Fibroblast of pulmonary artery (primary cell): ENCODE measurements around the gene WDR59.

Experiments
- DNase-seq: peaks from one replicate; pipeline ENCODE4 v3.0.0-alpha.2; 2010; ENCODE audit warnings: low read depth
- H3K4me3 ChIP-seq: replicated peaks from 2 replicates; pipeline ENCODE4 v1.5.1; 2011; ENCODE audit warnings: low read depth, mild to moderate bottlenecking, control low read depth, low read length, moderate library complexity
- TF ChIP-seq, protein P1 (sequence below): IDR thresholded peaks from 2 replicates; pipeline ENCODE4 v1.5.1; 2011; ENCODE audit warnings: mild to moderate bottlenecking, control low read depth, low read length, inconsistent platforms; ENCODE audit errors: missing control alignments

Gene WDR59

DNA sequence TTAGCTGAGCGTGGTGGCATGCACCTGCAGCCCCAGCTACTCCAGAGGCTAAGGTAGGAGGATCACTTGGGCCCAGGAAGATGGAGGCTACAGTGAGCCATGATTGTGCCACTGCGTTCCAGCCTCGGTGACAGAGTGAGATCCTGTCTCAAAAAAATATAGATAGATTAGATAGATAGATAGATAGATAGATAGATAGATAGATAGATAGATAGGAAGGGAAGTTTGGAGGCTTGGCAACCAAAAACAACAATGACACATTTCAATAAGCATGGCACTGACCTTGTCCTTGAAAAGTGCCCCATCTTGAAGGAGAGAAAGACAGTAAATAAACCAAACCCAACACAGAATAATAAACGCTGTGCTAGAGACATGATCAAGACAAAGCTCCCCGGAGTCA lies 152.7 kb downstream of the WDR59 start:
- no peak for DNase-seq
- no peak overlapping the region for H3K4me3 ChIP-seq
- TF ChIP-seq, protein P1, sequence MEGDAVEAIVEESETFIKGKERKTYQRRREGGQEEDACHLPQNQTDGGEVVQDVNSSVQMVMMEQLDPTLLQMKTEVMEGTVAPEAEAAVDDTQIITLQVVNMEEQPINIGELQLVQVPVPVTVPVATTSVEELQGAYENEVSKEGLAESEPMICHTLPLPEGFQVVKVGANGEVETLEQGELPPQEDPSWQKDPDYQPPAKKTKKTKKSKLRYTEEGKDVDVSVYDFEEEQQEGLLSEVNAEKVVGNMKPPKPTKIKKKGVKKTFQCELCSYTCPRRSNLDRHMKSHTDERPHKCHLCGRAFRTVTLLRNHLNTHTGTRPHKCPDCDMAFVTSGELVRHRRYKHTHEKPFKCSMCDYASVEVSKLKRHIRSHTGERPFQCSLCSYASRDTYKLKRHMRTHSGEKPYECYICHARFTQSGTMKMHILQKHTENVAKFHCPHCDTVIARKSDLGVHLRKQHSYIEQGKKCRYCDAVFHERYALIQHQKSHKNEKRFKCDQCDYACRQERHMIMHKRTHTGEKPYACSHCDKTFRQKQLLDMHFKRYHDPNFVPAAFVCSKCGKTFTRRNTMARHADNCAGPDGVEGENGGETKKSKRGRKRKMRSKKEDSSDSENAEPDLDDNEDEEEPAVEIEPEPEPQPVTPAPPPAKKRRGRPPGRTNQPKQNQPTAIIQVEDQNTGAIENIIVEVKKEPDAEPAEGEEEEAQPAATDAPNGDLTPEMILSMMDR = no peak

DNA sequence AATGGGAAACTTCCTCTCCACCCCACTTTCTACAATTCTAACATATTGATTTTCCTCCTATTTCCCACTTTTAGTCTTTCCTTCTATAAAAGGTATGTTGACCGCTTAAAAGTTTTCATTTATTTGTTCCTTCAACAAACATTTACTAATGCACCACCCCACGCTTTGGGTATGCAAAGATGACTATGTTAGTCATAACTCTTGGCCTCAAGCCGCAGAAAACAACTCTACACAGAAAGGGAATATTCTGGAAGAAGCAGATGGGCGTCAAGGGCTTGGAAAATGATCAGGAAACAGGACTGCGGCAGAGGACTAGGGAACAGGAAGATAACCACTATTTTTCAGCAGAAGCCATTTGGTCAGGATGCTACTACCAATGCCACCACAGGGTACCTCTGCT lies 153.5 kb downstream of the WDR59 start:
- H3K4me3 ChIP-seq = no peak overlapping the region
- DNase-seq = no peak
- TF ChIP-seq, protein P1 = no peak

DNA sequence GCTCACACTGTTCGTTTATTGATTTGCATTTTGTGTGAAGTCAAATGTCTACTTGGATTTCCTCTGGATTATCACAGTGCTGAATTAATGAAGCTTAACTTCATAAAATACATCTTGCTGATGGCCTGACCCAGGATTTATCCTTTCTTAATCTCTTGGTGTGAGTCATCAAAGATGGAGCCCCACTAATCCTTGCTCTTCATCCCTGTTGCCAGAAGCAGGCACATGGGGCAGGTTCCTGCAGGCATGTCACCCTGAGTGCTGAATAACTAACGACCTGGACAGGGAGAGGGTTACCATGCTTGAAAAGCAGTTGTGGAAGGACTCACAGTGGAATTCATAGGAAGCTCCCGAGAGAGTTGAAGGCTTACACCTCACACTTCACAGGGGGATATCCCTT lies 154.3 kb downstream of the WDR59 start:
- no peak for DNase-seq
- H3K4me3 ChIP-seq = no peak overlapping the region
- TF ChIP-seq, protein P1 = no peak

DNA sequence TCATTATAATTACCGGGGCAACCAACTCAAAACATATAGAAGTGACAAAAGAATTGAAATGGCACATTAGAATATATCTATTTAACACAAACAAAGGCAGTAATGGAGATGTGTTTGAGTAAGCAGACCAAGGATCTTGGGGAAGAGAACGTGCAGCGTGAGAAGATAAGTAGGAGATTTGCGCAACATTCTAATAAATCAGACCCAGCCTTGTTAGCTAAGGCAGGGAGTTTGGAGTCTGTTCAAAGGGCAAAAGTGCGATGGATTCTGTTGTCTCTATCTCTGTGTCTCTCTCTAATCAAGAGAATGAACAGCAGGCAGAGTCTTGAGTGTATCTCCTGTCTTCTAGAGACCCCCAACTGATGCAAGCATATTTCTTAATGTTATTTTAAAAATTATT lies 155.3 kb downstream of the WDR59 start:
- H3K4me3 ChIP-seq = no peak overlapping the region
- TF ChIP-seq, protein P1 = no peak

DNA sequence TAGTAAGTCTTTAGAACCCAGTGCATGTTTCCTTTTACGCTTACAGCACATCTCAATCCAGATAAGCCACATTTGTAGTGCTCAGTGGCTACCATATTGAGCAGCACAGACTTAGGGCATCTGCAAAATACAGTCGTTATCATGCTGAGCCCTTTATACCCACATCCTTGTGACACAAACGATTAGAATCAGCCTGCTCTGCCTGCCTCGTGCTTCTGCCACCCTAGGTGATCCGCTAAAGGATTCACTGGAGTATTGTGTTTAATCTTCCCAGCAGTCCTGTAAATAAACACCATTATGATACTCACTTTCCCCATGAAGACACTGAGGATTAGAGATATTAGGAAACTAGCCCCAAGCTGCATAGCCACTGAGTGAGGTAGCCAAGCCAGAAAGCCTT lies 159.0 kb downstream of the WDR59 start:
- no peak overlapping the region for H3K4me3 ChIP-seq
- no peak for DNase-seq
- TF ChIP-seq, protein P1 = no peak

More for the DNA sequence above, 155.3 kb downstream of the WDR59 start:
- DNase-seq = no peak

DNA sequence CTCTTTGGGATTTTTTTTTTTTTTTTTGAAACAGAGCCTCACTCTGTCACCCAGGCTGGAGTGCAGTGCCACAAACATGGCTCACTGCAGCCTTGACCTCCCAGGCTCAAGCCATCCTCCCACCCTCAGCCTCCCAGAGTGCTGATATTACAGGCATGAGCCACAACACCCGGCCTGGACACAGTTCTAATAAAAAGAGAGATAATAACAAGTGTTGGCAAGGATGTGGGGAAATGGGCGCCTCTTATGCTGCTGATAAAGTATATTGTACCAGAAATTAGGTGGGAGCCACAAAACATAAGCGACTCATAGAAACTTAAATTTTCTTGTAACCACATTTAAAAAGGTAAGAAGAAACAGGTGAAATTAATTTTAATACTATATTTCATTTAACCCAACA lies 159.9 kb downstream of the WDR59 start:
- H3K4me3 ChIP-seq = no peak overlapping the region
- no peak for DNase-seq
- TF ChIP-seq, protein P1 = no peak
